Uterus (tissue), 4 donors: ENCODE data around the gene DLG5. TPM values are rescaled to one million over a fixed set of nuclear protein-coding genes. Genes with fewer than 3 reads are reported as not detected.

Experiments used
- DNase-seq, 2 donors: peaks; one replicate each; pipeline ENCODE4 v3.0.0-alpha.2; 2019 to 2020
- H3K27ac ChIP-seq, 2 donors: fragments of 200-600 bp; sonication (generic); 1 replicate in 1 of 2; 2 replicates in 1 of 2; pipeline ENCODE4 v1.5.1; 2016 to 2018
- H3K27me3 ChIP-seq, 2 donors: fragments of 200-600 bp; sonication (generic); one replicate each; pipeline ENCODE4 v1.5.1; 2018 to 2019; ENCODE audit warnings: control low read depth in 1 of 2
- H3K36me3 ChIP-seq, 2 donors: fragments of 200-600 bp; sonication (generic); one replicate each; pipeline ENCODE4 v1.5.1; 2019; ENCODE audit warnings: control low read depth in 1 of 2
- H3K4me1 ChIP-seq, 2 donors: fragments of 200-600 bp; sonication (generic); one replicate each; pipeline ENCODE4 v1.5.1; 2018 to 2019; ENCODE audit warnings: control low read depth in 1 of 2
- H3K4me3 ChIP-seq, 2 donors: fragments of 200-600 bp; sonication (generic); 1 replicate in 1 of 2; 2 replicates in 1 of 2; pipeline ENCODE4 v1.5.1; 2018 to 2019; ENCODE audit warnings: mild to moderate bottlenecking in 1 of 2
- H3K9me3 ChIP-seq, 2 donors: fragments of 200-600 bp; sonication (generic); one replicate each; pipeline ENCODE4 v1.5.1; 2019; ENCODE audit warnings: control low read depth in 1 of 2
- POLR2A ChIP-seq, 2 donors: fragments of 450-650 bp; IDR thresholded peaks; one replicate each; pipeline ENCODE4 v1.6.1; 2016; ENCODE audit warnings: antibody characterized with exemption in 2 of 2, mild to moderate bottlenecking in 1 of 2, moderate library complexity in 1 of 2
- intact Hi-C: fragments of 100-400 bp; cut with DNase I; formaldehyde crosslinking; loops from one replicate; pipeline ENCODE4 v1.15.1; 2023; ENCODE audit warnings: low total_unique reads
- total RNA-seq, 4 donors: library from RNA; depleted of rRNA in 3 of 4; stranded (reverse); fragments of >200 nt in 3 of 4; gene quantifications; one replicate each; pipeline versions ENCODE4 v1.1.0 to v1.2.4, GENCODE V29; 2014 to 2023
- TF ChIP-seq, protein P1 (sequence below), 4 experiments: fragments of 200-600 bp in 2 of 4; fragments of 450-650 bp in 2 of 4; sonication (generic) in 2 of 4; IDR thresholded peaks; one replicate each; pipeline ENCODE4 v1.5.1; 2016 to 2019; ENCODE audit warnings: antibody characterized with exemption in 4 of 4, mild to moderate bottlenecking in 2 of 4, moderate library complexity in 1 of 4
- donor health status: DM: yes; HTN: yes; CAD: no.

Gene DLG5
- total RNA-seq, 4 donors from 2014 or later = 27.1 to 72.6 (median 46.5) TPM

GRCh38 chr10:77909021-77909748 lies 17.4 kb downstream of the DLG5 start:
- Histone ChIP-seq H3K27ac (peak overlapping the region; percentile 2 to 36), H3K4me1 (no peaks in the 10 kb centered on the region), H3K9me3 (no peaks in the 10 kb centered on the region), H3K36me3 (no peaks in the 10 kb centered on the region), H3K4me3 (no peak overlapping the region), H3K27me3 (no peaks in the 10 kb centered on the region)
- DNase-seq = no peak
- intact Hi-C loops = no loop called here
- TF ChIP-seq, protein P1, sequence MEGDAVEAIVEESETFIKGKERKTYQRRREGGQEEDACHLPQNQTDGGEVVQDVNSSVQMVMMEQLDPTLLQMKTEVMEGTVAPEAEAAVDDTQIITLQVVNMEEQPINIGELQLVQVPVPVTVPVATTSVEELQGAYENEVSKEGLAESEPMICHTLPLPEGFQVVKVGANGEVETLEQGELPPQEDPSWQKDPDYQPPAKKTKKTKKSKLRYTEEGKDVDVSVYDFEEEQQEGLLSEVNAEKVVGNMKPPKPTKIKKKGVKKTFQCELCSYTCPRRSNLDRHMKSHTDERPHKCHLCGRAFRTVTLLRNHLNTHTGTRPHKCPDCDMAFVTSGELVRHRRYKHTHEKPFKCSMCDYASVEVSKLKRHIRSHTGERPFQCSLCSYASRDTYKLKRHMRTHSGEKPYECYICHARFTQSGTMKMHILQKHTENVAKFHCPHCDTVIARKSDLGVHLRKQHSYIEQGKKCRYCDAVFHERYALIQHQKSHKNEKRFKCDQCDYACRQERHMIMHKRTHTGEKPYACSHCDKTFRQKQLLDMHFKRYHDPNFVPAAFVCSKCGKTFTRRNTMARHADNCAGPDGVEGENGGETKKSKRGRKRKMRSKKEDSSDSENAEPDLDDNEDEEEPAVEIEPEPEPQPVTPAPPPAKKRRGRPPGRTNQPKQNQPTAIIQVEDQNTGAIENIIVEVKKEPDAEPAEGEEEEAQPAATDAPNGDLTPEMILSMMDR (IDR thresholded peaks at IDR 0.05) = no peak
- no peak for TF ChIP-seq POLR2A (IDR thresholded peaks at IDR 0.05)

DNA sequence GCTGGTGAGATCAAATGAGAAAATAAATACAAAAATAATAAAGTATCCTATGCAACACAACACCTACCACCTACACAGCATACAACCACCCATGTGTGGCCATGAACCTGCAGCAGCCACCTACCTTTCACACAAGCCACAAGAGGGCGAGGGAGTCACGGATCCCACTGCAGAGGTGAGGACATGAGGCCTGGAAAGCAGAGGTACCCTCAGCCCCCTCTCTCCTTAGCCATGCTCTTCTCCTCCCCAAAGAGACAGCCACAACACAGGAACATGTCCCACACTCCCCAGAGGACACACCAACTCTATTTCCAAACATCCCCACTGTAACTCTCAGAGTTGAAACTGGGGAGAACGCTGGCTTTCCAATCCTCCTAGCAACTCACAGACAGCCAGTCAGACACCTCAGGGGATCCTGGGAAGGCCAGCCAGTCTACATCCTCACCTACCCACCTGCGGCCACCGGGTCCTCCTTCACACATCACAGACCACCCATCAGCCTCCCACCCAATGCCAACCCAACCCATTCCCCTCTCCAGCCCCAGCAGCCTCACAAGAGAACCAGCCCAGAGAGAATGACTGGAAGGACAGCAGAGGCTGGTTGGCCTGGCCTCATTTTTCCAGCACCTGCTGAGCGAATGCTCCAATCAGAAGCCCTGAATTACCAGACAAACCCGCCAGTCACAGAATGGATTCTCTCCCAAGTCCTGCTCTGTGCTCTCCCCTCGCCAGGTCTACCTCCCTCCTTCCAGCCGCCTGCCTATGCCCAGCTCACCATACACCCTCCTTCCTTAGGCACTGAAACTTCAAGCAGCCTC lies 18.4 kb downstream of the DLG5 start:
- no peaks in the 10 kb centered on the region for H3K27me3 ChIP-seq
- intact Hi-C loops = no loop called here
- DNase-seq = no peak
- TF ChIP-seq, protein P1 (IDR thresholded peaks at IDR 0.05) = peak in 1 of 4 experiments; percentile 6
- TF ChIP-seq POLR2A (IDR thresholded peaks at IDR 0.05) = no peak
- no peaks in the 10 kb centered on the region for H3K9me3 ChIP-seq
- H3K36me3 ChIP-seq = no peaks in the 10 kb centered on the region
- H3K4me1 ChIP-seq = no peaks in the 10 kb centered on the region
- H3K27ac ChIP-seq = no peak overlapping the region
- H3K4me3 ChIP-seq = no peak overlapping the region

DNA sequence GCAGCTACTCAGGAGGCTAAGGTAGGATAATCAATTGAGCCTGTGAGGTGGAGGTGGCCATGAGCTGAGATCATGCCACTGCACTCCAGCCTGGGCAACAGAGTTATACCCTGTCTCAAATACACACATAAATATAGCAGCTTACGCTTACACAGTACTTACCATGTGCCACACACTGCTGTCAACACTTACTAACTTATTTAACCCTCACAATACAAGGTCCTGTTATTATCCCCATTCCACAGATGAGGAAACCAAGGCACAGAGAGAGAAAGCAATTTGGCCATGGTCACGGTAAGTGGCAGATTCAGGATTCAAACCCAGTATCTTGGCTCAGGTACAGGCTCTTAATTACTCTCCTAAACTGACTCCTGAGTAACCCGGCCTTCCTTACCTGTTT lies 19.1 kb downstream of the DLG5 start:
- TF ChIP-seq POLR2A (IDR thresholded peaks at IDR 0.05) = no peak
- TF ChIP-seq, protein P1 (IDR thresholded peaks at IDR 0.05) = no peak
- DNase-seq = no peak
- Histone ChIP-seq H3K4me1 (no peaks in the 10 kb centered on the region), H3K4me3 (no peak overlapping the region), H3K9me3 (no peaks in the 10 kb centered on the region), H3K36me3 (no peaks in the 10 kb centered on the region), H3K27ac (no peak overlapping the region), H3K27me3 (no peaks in the 10 kb centered on the region)
- intact Hi-C loops = no loop called here

- Histone ChIP-seq H3K9me3 (no peaks in the 10 kb centered on the region), H3K36me3 (no peaks in the 10 kb centered on the region), H3K27me3 (no peaks in the 10 kb centered on the region), H3K4me1 (no peaks in the 10 kb centered on the region), H3K27ac (no peak overlapping the region), H3K4me3 (no peak overlapping the region)
- DNase-seq = no peak
- TF ChIP-seq, protein P1 (IDR thresholded peaks at IDR 0.05) = no peak
- intact Hi-C loops = no loop called here
Observed at GRCh38 chr10:77906951-77907421, 19.6 kb downstream of the DLG5 start.

DNA sequence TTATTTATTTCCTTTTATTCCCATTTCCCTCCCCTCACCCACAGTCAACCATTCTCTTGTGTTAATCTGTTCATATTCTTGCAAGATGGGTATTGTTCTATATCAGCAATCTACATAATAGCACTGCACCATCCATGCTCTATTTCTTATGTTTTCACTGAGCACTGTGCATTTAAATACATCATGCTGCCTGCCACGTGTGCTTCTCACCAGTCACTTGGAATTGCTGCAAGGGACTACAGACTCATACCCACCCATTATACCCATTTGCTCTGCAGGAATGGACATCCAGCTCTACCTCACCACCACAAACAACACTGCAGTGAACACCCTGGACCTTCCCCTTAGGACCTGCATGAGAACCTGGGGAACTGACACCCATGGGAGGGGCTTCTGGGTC lies 20.8 kb downstream of the DLG5 start:
- no peak overlapping the region for H3K27ac ChIP-seq
- no peak overlapping the region for H3K4me3 ChIP-seq
- no peaks in the 10 kb centered on the region for H3K4me1 ChIP-seq
- H3K36me3 ChIP-seq = no peaks in the 10 kb centered on the region
- no peaks in the 10 kb centered on the region for H3K27me3 ChIP-seq
- intact Hi-C loops = no loop called here
- DNase-seq = no peak
- no peaks in the 10 kb centered on the region for H3K9me3 ChIP-seq
- no peak for TF ChIP-seq POLR2A (IDR thresholded peaks at IDR 0.05)
- TF ChIP-seq, protein P1 (IDR thresholded peaks at IDR 0.05) = no peak
